IPS-NIHi7 (cell line): ENCODE measurements around the gene KIFAP3.
"Not testable (repeated sequence)": the region's sequence is repeated elsewhere in the genome, so short reads cannot be mapped to it uniquely, and the experiment has no call there.

Experiments
- DNase-seq: peaks from one replicate; pipeline ENCODE4 v3.0.0; 2012; ENCODE audit warnings: mixed read lengths; ENCODE audit errors: extremely low spot score

KIFAP3 gene

GRCh38 chr1:170063109-170063826 is 11.2 kb downstream of the KIFAP3 start:
- no peak for DNase-seq

- DNase-seq: not testable (repeated sequence)
Observed at GRCh38 chr1:170061676-170062075, 12.8 kb downstream of the KIFAP3 start.

DNA sequence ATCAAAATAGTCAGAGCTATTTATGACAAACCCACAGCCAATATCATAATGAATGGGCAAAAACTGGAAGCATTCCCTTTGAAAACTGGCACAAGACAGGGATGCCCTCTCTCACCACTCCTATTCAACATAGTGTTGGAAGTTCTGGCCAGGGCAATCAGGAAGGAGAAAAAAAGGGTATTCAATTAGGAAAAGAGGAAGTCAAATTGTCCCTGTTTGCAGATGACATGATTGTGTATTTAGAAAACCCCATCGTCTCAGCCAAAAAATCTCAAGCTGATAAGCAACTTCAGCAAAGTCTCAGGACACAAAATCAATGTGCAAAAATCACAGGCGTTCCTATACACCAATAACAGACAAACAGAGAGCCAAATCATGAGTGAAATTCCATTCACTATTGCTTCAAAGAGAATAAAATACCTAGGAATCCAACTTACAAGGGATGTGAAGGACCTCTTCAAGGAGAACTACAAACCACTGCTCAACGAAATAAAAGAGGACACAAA is 14.4 kb downstream of the KIFAP3 start:
- not testable (repeated sequence) for DNase-seq

- no peak for DNase-seq
Observed at GRCh38 chr1:170049176-170049800, 25.2 kb downstream of the KIFAP3 start.

DNA sequence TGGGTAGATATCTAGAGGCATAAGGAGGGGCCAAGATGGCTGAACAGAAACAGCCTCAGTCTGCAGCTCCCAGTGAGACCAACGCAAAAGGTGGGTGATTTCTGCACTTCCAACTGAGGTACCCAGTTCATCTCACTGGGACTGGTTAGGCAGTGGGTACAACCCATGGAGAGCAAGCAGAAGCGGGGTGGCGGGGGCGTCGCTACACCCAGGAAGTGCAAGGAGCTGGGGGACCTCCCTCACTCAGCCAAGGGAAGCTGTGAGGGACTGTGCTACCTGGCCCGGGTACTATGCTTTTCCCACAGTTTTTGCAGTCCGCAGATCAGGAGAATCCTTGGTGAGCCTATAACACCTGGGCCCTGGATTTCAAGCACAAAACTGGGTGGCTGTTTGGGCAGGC is 26.0 kb downstream of the KIFAP3 start:
- DNase-seq: no peak

DNA sequence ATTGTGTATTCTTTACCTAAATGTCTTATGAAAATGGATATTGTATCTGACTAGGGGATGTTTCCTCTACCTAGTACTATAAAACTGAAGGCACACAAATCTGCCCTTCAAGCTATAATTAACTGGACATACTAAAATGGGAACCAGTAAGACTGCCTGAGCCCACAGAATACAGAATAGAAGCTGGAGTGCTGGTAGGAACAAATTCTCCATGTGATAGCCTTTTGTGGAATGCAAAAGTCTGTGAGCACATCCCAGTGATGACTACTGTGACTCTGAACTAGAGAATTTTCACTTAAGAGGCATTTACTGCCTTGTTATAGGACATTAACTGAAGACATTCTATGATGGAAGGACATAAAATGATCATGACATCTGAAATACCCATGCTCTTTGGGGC is 30.3 kb downstream of the KIFAP3 start:
- DNase-seq: no peak

- DNase-seq: no peak
Observed at GRCh38 chr1:170041423-170042192, 32.9 kb downstream of the KIFAP3 start.

DNA sequence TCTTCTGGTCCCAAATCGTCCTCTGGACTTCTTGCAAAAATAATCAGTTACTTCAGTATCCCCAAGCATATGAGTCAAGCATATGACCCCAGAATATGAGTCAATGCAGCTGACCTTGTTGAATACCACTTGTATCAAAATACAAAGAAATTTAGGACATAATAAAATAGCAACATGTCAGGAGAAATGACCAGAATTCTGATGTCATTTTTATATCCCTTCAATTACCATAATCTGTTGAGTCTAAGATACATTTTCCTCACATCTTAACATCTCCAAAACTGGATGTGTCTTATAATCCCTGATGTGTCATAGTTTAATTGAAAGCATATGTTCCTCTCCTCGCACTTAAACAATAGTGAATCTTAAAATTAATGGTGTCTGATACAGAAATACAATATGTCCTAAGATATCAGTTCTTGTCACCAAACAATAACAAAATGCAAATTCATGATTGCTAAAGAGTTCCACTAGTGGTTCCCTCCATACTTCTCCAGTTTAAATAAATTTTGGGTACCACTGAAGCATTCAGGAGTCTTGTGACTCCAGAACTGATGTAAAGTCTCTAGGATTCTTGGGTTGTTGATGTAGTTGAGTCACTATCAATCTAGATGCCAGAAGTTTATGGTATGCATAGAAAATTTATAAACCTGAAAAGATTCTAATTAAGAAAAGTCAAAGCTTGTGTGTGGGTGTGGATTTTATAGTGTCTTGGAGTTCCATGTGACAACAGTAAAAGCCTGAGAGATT is 41.8 kb downstream of the KIFAP3 start:
- DNase-seq: no peak

- DNase-seq: no peak
Observed at GRCh38 chr1:170030212-170030611, 44.3 kb downstream of the KIFAP3 start.

DNA sequence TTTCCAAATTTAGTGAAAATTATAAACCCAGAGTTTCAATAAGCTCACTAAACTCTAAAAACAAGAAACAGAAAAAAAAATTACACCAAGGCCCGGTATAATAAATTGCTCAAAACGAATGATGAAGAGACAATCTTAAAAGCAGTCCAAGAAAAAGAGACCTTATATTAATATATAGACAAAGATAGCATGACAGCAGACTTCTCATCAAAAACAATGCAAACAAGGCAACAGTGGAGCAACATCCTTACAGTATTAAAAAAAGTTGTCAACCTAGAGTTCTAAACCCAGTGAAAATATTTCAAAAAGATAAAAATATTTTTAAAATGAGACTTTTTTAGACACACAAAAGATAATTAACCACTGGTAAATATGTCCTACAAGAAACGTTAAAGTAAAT is 46.7 kb downstream of the KIFAP3 start:
- DNase-seq: no peak

GRCh38 chr1:170020859-170021258 is 53.6 kb downstream of the KIFAP3 start:
- DNase-seq: no peak

DNA sequence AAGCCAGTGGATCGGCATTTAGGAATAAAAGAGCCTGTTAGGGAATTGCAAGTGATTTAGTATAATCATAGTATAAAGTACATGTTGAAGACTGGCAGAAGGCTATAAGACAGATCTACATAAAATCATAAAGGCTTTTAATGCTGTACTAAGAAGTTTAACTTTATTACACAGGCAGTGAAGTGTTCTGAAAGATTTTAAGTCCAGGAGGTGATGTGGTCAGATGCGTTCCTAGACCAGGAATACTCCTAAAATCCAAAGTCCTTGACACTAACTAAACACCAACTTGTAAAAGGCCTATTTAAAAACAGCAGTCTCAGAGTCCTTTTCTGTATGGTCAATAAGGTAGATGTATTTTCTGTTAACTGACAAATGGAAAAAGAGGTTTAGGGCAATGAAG is 57.0 kb downstream of the KIFAP3 start:
- no peak for DNase-seq

DNA sequence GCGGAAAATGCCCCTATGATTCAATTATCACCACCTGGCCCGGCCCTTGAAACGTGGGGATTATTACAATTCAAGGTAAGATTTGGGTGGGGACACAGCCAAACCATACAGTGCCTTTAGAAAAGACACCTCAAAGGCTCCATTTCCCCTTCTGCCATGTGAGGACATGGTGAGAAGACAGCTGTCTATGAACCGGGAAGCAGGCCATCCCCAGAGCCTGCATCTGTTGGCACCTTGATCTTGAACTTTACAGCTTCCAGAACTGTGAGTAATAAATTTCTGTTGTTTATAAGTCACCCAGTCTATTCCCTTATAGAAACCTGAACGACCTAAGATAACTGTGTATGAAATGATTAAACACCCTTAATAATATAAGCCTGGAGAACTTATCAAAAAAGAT is 61.6 kb downstream of the KIFAP3 start:
- no peak for DNase-seq

DNA sequence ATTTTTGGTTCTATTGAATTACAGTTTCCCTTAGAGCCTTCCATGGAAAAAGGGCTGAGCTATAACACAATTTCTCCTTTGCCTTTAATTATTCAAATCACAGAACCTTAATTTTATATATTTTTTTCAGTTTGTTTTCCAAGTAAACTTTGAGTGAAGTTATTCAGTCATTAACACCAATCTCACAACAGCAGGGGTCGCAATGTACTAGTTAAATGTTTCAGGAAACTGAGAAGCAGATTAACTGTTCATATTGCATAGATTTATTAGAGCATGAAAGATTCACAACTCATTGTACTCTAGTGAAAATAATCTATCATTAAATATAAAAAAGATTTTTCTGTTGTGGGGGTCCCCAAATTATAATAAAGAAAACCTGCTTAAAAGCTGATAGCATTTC is 64.1 kb downstream of the KIFAP3 start:
- peak; percentile 7 for DNase-seq

GRCh38 chr1:170009551-170009950 is 64.9 kb downstream of the KIFAP3 start:
- no peak for DNase-seq

DNA sequence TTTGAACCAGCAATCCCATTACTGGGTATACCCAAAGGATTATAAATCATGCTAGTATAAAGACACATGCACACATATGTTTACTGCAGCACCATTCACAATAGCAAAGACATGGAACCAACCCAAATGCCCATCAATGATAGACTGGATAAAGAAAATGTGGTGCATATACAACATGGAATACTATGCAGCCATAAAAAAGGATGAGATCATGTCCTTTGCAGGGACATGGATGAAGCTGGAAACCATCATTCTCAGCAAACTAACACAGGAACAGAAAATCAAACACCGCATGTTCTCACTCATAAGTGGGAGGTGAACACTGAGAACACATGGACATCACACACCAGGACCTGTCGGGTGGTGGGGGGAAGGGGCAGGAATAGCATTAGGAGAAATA is 65.8 kb downstream of the KIFAP3 start:
- DNase-seq: not testable (repeated sequence)

DNA sequence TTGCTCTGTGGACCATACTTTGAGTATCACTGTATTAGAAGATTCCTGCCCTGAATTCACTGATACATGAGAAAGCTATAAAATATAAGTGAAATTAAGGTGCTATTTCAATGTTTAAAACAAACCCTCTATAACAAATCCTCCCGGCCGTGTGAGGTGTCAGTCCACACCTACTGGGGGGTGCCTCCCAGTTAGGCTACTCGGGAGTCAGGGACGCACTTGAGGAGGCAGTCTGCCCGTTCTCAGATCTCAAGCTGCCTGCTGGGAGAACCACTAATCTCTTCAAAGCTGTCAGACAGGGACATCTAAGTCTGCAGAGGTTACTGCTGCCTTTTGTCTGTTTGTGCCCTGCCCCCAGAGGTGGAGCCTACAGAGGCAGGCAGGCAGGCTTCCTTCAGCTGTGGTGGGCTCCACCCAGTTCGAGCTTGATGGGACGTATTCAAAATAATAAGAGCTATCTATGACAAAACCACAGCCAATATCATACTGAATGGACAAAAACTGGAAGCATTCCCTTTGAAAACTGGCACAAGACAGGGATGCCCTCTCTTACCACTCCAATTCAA is 71.1 kb downstream of the KIFAP3 start:
- not testable (repeated sequence) for DNase-seq

- no peak for DNase-seq
Observed at GRCh38 chr1:170001266-170001665, 73.2 kb downstream of the KIFAP3 start.

GRCh38 chr1:169999761-170000160 is 74.7 kb downstream of the KIFAP3 start:
- DNase-seq: no peak

GRCh38 chr1:169999331-169999741 is 75.2 kb downstream of the KIFAP3 start:
- no peak for DNase-seq

- DNase-seq: no peak
Observed at GRCh38 chr1:169995993-169996392, 78.5 kb downstream of the KIFAP3 start.

- DNase-seq: no peak
Observed at GRCh38 chr1:169989246-169989645, 85.2 kb downstream of the KIFAP3 start.
